Activated naive CD8-positive, alpha-beta T cell treated with anti-CD3 and anti-CD28 coated beads for 36 hours (primary cell): ENCODE results near the gene BPIFA1. TPM values are rescaled to one million over a fixed set of nuclear protein-coding genes. Genes with fewer than 3 reads are reported as not detected.

ENCODE experiments used
- total RNA-seq, 2 experiments: library from RNA; stranded (reverse); gene quantifications; one replicate each; pipeline ENCODE4 v1.2.3, GENCODE V29; 2021

BPIFA1 gene
- total RNA-seq, 2 experiments from 2014 or later: not detected

Other genes with a start within 250 kb of the BPIFA1 start
- gene SUN5, start 231.6 kb upstream of the BPIFA1 start, total RNA-seq: not detected
- gene BPIFB2, start 228.3 kb upstream of the BPIFA1 start, total RNA-seq: not detected
- not detected for gene BPIFB6, start 204.3 kb upstream of the BPIFA1 start, total RNA-seq
- gene BPIFB3, start 182.1 kb upstream of the BPIFA1 start, total RNA-seq: not detected
- not detected for gene BPIFB4, start 156.4 kb upstream of the BPIFA1 start, total RNA-seq
- gene BPIFA2, start 67.8 kb upstream of the BPIFA1 start, total RNA-seq: not detected
- not detected for gene BPIFA3, start 18.6 kb upstream of the BPIFA1 start, total RNA-seq
- not detected for gene BPIFB1, start 47.2 kb downstream of the BPIFA1 start, total RNA-seq
- gene CDK5RAP1, start 165.5 kb downstream of the BPIFA1 start, total RNA-seq: 10 to 100 TPM; 41.0 to 42.3 TPM
- gene SNTA1, start 207.8 kb downstream of the BPIFA1 start, total RNA-seq: 1 to 10 TPM; 4.0 to 4.7 TPM